Testis (tissue), 2 donors: ENCODE data around the gene PAX7.

Experiments used
- CTCF ChIP-seq, 3 experiments: fragments of 450-650 bp in 2 of 3; fragments of 200-600 bp in 1 of 3; sonication (generic) in 1 of 3; IDR thresholded peaks; one replicate each; pipeline ENCODE4 v1.5.1; 2016 to 2019; ENCODE audit warnings: antibody characterized with exemption in 3 of 3, mild to moderate bottlenecking in 2 of 3, moderate library complexity in 1 of 3
- POLR2A ChIP-seq: fragments of 450-650 bp; IDR thresholded peaks from one replicate; pipeline ENCODE4 v1.6.1; 2017; ENCODE audit warnings: antibody characterized with exemption, mild to moderate bottlenecking, moderate library complexity

DNA sequence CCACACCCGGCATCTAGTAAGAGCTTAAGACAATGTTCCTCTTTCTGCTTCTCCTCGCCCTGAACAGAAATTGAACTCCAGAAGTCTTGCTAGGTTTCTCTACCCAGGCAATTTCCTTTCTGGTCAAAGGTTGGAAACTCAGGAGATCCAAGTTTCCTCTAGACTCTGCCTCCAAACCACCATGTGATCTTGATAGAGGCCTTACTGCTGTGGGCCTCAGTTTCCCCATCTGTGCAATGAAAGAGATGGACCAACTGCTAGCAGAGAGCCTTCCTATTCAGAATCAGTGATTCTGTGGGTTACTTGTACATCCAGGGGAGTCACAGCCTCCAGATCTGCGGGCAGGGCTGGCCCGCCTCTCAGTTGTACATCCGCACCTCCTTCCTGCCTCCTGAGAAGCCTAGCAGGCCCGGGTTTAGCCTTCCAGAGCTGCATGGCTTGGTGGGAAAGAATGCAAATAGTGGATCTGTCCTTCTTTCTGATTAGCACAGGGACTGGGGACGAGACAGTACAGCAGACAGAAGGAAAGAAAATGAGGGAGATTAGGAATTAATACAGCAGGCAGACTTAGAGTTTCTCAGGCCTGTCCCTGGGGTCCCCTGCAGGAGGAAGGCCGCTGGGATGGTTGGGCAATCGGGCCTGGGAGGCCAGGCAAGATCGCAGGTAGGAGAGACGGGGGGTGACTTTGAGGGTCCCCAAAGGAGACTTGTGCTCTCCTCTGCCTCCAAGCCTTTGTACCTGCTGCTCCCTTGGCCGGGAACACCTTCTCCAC, 83.9 kb downstream of the PAX7 start:
- TF ChIP-seq CTCF (IDR thresholded peaks at IDR 0.05), result no peak
- no peak for TF ChIP-seq POLR2A
